ENCODE data around the gene HEATR5A.

Gene HEATR5A

GRCh38 chr14:31403707-31404106 is 16.6 kb downstream of the HEATR5A start:
- in situ Hi-C loops (cut with HindIII; ENCODE audit: low sequenced_read_pairs) = no loop called here
- H3K4me3 ChIP-seq (ENCODE audit: low read depth, low read length) = no peak overlapping the region
- no peak for DNase-seq (ENCODE audit: low read depth)
- TF ChIP-seq CTCF (IDR thresholded peaks at IDR 0.05; ENCODE audit: low read depth, low read length, missing control alignments) = no peak

GRCh38 chr14:31402764-31403439 is 17.4 kb downstream of the HEATR5A start:
- in situ Hi-C loops (cut with HindIII; ENCODE audit: low sequenced_read_pairs) = no loop called here
- DNase-seq (ENCODE audit: low read depth) = no peak
- H3K4me3 ChIP-seq (ENCODE audit: low read depth, low read length) = no peak overlapping the region
- TF ChIP-seq CTCF (IDR thresholded peaks at IDR 0.05; ENCODE audit: low read depth, low read length, missing control alignments) = no peak

- in situ Hi-C loops (cut with HindIII; ENCODE audit: low sequenced_read_pairs) = no loop called here
- no peak overlapping the region for H3K4me3 ChIP-seq (ENCODE audit: low read depth, low read length)
- no peak for TF ChIP-seq CTCF (IDR thresholded peaks at IDR 0.05; ENCODE audit: low read depth, low read length, missing control alignments)
- no peak for DNase-seq (ENCODE audit: low read depth)
Measured at GRCh38 chr14:31401369-31401932, 18.9 kb downstream of the HEATR5A start.

- in situ Hi-C loops (cut with HindIII; ENCODE audit: low sequenced_read_pairs) = no loop called here
- TF ChIP-seq CTCF (IDR thresholded peaks at IDR 0.05; ENCODE audit: low read depth, low read length, missing control alignments) = no peak
- DNase-seq (ENCODE audit: low read depth) = no peak
- no peak overlapping the region for H3K4me3 ChIP-seq (ENCODE audit: low read depth, low read length)
Measured at GRCh38 chr14:31400031-31400638, 20.2 kb downstream of the HEATR5A start.

GRCh38 chr14:31395572-31396205 is 24.7 kb downstream of the HEATR5A start:
- no peak overlapping the region for H3K4me3 ChIP-seq (ENCODE audit: low read depth, low read length)
- DNase-seq (ENCODE audit: low read depth) = no peak
- in situ Hi-C loops (cut with HindIII; ENCODE audit: low sequenced_read_pairs) = no loop called here
- TF ChIP-seq CTCF (IDR thresholded peaks at IDR 0.05; ENCODE audit: low read depth, low read length, missing control alignments) = no peak

GRCh38 chr14:31395119-31395518 is 25.2 kb downstream of the HEATR5A start:
- no peak overlapping the region for H3K4me3 ChIP-seq (ENCODE audit: low read depth, low read length)
- in situ Hi-C loops (cut with HindIII; ENCODE audit: low sequenced_read_pairs) = no loop called here
- DNase-seq (ENCODE audit: low read depth) = no peak
- TF ChIP-seq CTCF (IDR thresholded peaks at IDR 0.05; ENCODE audit: low read depth, low read length, missing control alignments) = no peak

All from astrocyte of the cerebellum (primary cell).